ENCODE data around the gene DKK3.

DKK3 gene

GRCh38 chr11:12029738-12030363, 21.4 kb upstream of the DKK3 start:
- DNase-seq, result no peak

GRCh38 chr11:12029119-12029518, 20.7 kb upstream of the DKK3 start:
- no peak for DNase-seq

GRCh38 chr11:12028303-12028702, 19.9 kb upstream of the DKK3 start:
- no peak for DNase-seq

GRCh38 chr11:12026331-12027211, 18.1 kb upstream of the DKK3 start:
- no peak for DNase-seq

- DNase-seq, result no peak
Measured at GRCh38 chr11:12024254-12024926, 16.0 kb upstream of the DKK3 start.

GRCh38 chr11:12023015-12023414, 14.6 kb upstream of the DKK3 start:
- DNase-seq, result no peak

GRCh38 chr11:12020546-12020945, 12.1 kb upstream of the DKK3 start:
- no peak for DNase-seq

- DNase-seq, result no peak
Measured at GRCh38 chr11:12019866-12020416, 11.5 kb upstream of the DKK3 start.

GRCh38 chr11:12019337-12019736, 10.9 kb upstream of the DKK3 start:
- DNase-seq, result no peak

GRCh38 chr11:12017865-12018453, 9.5 kb upstream of the DKK3 start:
- DNase-seq, result no peak

GRCh38 chr11:12017243-12017678, 8.8 kb upstream of the DKK3 start:
- no peak for DNase-seq

- DNase-seq, result no peak
Measured at GRCh38 chr11:12016246-12016645, 7.8 kb upstream of the DKK3 start.

GRCh38 chr11:12015486-12015885, 7.1 kb upstream of the DKK3 start:
- DNase-seq, result no peak

- no peak for DNase-seq
Measured at GRCh38 chr11:12013781-12014180, 5.4 kb upstream of the DKK3 start.

- no peak for DNase-seq
Measured at GRCh38 chr11:12009617-12010321, 1.3 kb upstream of the DKK3 start.

- no peak for DNase-seq
Measured at GRCh38 chr11:12008790-12009616, 577 bp upstream of the DKK3 start.

- no peak for DNase-seq
Measured at GRCh38 chr11:12007230-12007593, 1.2 kb downstream of the DKK3 start.

GRCh38 chr11:12006552-12007229, 1.7 kb downstream of the DKK3 start:
- no peak for DNase-seq

- DNase-seq, result no peak
Measured at GRCh38 chr11:12005476-12005875, 3.0 kb downstream of the DKK3 start.

- no peak for DNase-seq
Measured at GRCh38 chr11:12005061-12005460, 3.4 kb downstream of the DKK3 start.

- DNase-seq, result no peak
Measured at GRCh38 chr11:12003815-12004214, 4.6 kb downstream of the DKK3 start.

Measured in activated CD4-positive, alpha-beta T cell treated with anti-CD3 and anti-CD28 coated beads for 1 hour (primary cell).